GM23338 (cell line): ENCODE data around the gene MYCBPAP. TPM values are rescaled to one million over a fixed set of nuclear protein-coding genes. Genes with fewer than 3 reads are reported as not detected.

Experiments
- ATAC-seq: fragments of 200-7000 bp; cut with Tn5 transposase; 3 replicates; pipeline ENCODE4 v1.9.1; 2020
- DNase-seq: peaks from one replicate; pipeline ENCODE4 v3.0.0-alpha.2; 2015; ENCODE audit warnings: low spot score
- H2AFZ ChIP-seq: fragments of 200-600 bp; sonication (generic); 2 replicates; pipeline ENCODE4 v1.8.0; 2016; ENCODE audit warnings: antibody characterized with exemption, mild to moderate bottlenecking, moderate library complexity
- H3F3A ChIP-seq: fragments of 200-600 bp; sonication (generic); replicated peaks from 2 replicates; pipeline ENCODE4 v1.8.0; 2017; ENCODE audit warnings: antibody characterized with exemption, mixed run types, low read depth
- H3K27ac ChIP-seq: fragments of 200-600 bp; sonication (generic); 2 replicates; pipeline ENCODE4 v1.6.1; 2016; ENCODE audit warnings: low read depth
- H3K27me3 ChIP-seq: fragments of 200-600 bp; sonication (generic); 2 replicates; pipeline ENCODE4 v1.8.0; 2016; ENCODE audit warnings: mild to moderate bottlenecking, mixed run types, moderate library complexity; ENCODE audit not compliant: insufficient read depth
- H3K36me3 ChIP-seq: fragments of 200-600 bp; sonication (generic); 2 replicates; pipeline ENCODE4 v1.8.0; 2016; ENCODE audit warnings: mild to moderate bottlenecking; ENCODE audit not compliant: insufficient read depth
- H3K4me1 ChIP-seq: fragments of 200-600 bp; sonication (generic); 2 replicates; pipeline ENCODE4 v1.8.0; 2016; ENCODE audit warnings: mild to moderate bottlenecking, moderate library complexity; ENCODE audit not compliant: insufficient read depth
- H3K4me2 ChIP-seq: fragments of 200-600 bp; sonication (generic); 2 replicates; pipeline ENCODE4 v1.7.1; 2017; ENCODE audit warnings: mixed run types
- H3K4me3 ChIP-seq: fragments of 200-600 bp; sonication (generic); 2 replicates; pipeline ENCODE4 v1.6.1; 2016; ENCODE audit warnings: mixed run types
- H3K79me2 ChIP-seq: fragments of 200-600 bp; sonication (generic); replicated peaks from 2 replicates; pipeline ENCODE4 v1.8.0; 2017; ENCODE audit warnings: mild to moderate bottlenecking; ENCODE audit not compliant: insufficient read depth
- H3K9me2 ChIP-seq: fragments of 200-600 bp; sonication (generic); 2 replicates; pipeline ENCODE4 v1.8.0; 2017; ENCODE audit not compliant: insufficient read depth
- H4K20me1 ChIP-seq: fragments of 200-600 bp; sonication (generic); replicated peaks from 2 replicates; pipeline ENCODE4 v1.8.0; 2017; ENCODE audit warnings: mild to moderate bottlenecking; ENCODE audit not compliant: insufficient read depth
- H3K27ac Mint-ChIP-seq: 2 replicates; pipeline ENCODE4 v1.8.0; 2020; ENCODE audit warnings: inconsistent platforms, mild to moderate bottlenecking, moderate library complexity, mixed read lengths
- H3K27me3 Mint-ChIP-seq: 3 replicates; pipeline ENCODE4 v1.8.0; 2022; ENCODE audit warnings: low read depth, mild to moderate bottlenecking, moderate library complexity, mixed read lengths, inconsistent platforms; ENCODE audit not compliant: insufficient read depth, poor library complexity
- H3K36me3 Mint-ChIP-seq: 3 replicates; pipeline ENCODE4 v1.8.0; 2021; ENCODE audit warnings: low read depth, mild to moderate bottlenecking, inconsistent platforms, moderate library complexity, mixed read lengths
- H3K4me1 Mint-ChIP-seq: 3 replicates; pipeline ENCODE4 v1.8.0; 2020; ENCODE audit warnings: mild to moderate bottlenecking, inconsistent platforms, mixed read lengths
- H3K4me3 Mint-ChIP-seq: 3 replicates; pipeline ENCODE4 v1.8.0; 2021; ENCODE audit warnings: moderate library complexity, mild to moderate bottlenecking, inconsistent platforms, mixed read lengths
- H3K9me3 Mint-ChIP-seq: 3 replicates; pipeline ENCODE4 v1.8.0; 2020; ENCODE audit warnings: moderate library complexity, mild to moderate bottlenecking, inconsistent platforms, mixed read lengths
- EZH2phosphoT487 ChIP-seq: fragments of 200-600 bp; sonication (generic); IDR thresholded peaks from one replicate; pipeline ENCODE4 v1.8.1; 2018; ENCODE audit warnings: antibody characterized with exemption; ENCODE audit not compliant: unreplicated experiment
- JUNB ChIP-seq: IDR thresholded peaks from one replicate; pipeline ENCODE4 v1.6.1; 2016; ENCODE audit warnings: antibody characterized with exemption; ENCODE audit not compliant: unreplicated experiment
- POLR2AphosphoS5 ChIP-seq: IDR thresholded peaks from 2 replicates; pipeline ENCODE4 v1.6.1; 2016; ENCODE audit warnings: antibody characterized with exemption, low read depth
- STAT1 ChIP-seq: IDR thresholded peaks from one replicate; pipeline ENCODE4 v1.6.1; 2016; ENCODE audit warnings: antibody characterized with exemption; ENCODE audit not compliant: unreplicated experiment
- ZNF114 ChIP-seq: fragments of 250-450 bp; sonication (Bioruptor Pico); IDR thresholded peaks from 2 replicates; pipeline ENCODE4 v1.5.0; 2020; ENCODE audit warnings: mild to moderate bottlenecking, moderate library complexity
- ZNF331 ChIP-seq: fragments of 250-450 bp; sonication (Bioruptor Pico); IDR thresholded peaks from 2 replicates; pipeline ENCODE4 v1.5.0; 2020; ENCODE audit warnings: low read depth, mild to moderate bottlenecking, moderate library complexity
- polyA plus RNA-seq: library from polyadenylated mRNA; unstranded; fragments of >200 nt; fragmentation: Nextera tagmentation; extraction: Ambion mirVana; gene quantifications from 2 replicates; pipeline ENCODE4 v1.2.1, GENCODE V29; 2016
- total RNA-seq: library from RNA; depleted of rRNA; stranded (reverse); fragments of >200 nt; shearing (Covaris generic); gene quantifications from 2 replicates; pipeline ENCODE4 v1.2.3, GENCODE V29; 2014
- TF ChIP-seq, protein P1 (sequence below): IDR thresholded peaks from 2 replicates; pipeline ENCODE4 v1.6.1; 2016; ENCODE audit warnings: antibody characterized with exemption
- TF ChIP-seq, protein P2 (sequence below): fragments of 250-450 bp; sonication (Bioruptor Pico); IDR thresholded peaks from 2 replicates; pipeline ENCODE4 v1.5.0; 2020; ENCODE audit warnings: mild to moderate bottlenecking, moderate library complexity
- TF ChIP-seq, protein P3 (sequence below), 2 experiments: fragments of 200-600 bp in 1 of 2; sonication (generic) in 1 of 2; conservative IDR thresholded peaks; 2 replicates each; pipeline versions ENCODE4 v1.5.1 to v1.6.1; 2016 to 2017; ENCODE audit warnings: antibody characterized with exemption in 2 of 2, low read depth in 2 of 2, mild to moderate bottlenecking in 2 of 2, moderate library complexity in 1 of 2

Gene MYCBPAP
- total and polyA plus RNA-seq, 2 experiments from 2014 or later = 0.63 to 1.7 TPM

DNA sequence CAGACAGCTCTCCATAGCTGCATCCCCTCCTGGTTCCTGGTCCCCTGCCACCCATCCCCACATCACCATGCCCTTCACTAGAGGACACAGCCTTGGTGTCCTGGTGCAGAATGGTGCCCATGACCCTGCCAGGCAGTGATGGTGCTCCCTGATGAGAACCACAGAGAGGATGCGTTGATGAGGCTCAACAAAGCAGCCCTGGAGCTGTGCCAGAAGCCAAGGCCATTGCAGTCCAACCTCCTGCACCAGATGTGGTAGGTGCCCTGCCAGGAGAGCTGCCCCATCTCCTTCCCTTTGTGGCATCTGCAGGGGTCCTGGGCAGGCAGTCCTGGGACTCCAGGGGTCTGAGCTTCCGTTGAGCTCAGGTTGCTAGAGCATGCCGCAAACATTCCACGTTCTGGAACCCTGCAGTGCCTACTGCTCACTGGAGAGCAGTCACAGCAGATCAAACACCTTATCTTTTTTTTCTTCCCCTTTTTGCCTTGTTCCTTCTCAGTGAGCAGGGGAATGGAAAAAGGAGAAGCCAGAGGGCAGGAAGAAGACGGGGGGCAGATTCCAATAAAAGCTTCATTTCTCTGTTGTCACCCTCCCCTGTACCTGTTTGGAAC is 19.0 kb downstream of the MYCBPAP start:
- H3K9me3 Mint-ChIP-seq = no peaks in the 10 kb centered on the region
- H3K79me2 ChIP-seq = no peaks in the 10 kb centered on the region
- H3K4me3 ChIP-seq = no peak overlapping the region
- no peaks in the 10 kb centered on the region for H3K36me3 ChIP-seq
- H3F3A ChIP-seq = no peaks in the 10 kb centered on the region
- peaks cover 3% of the 10 kb centered on the region; the same call in 1 of the 2 replicates for H3K9me2 ChIP-seq
- no peak overlapping the region for H3K27ac Mint-ChIP-seq
- H3K4me1 ChIP-seq = peaks cover 6% of the 10 kb centered on the region
- H3K4me3 Mint-ChIP-seq = no peak overlapping the region
- H3K27ac ChIP-seq = no peak overlapping the region
- no peak for DNase-seq
- no peak overlapping the region for H2AFZ ChIP-seq
- H4K20me1 ChIP-seq = no peaks in the 10 kb centered on the region
- peak; percentile 44 for ATAC-seq
- peaks cover 11% of the 10 kb centered on the region for H3K27me3 ChIP-seq
- TF ChIP-seq JUNB (no peak), STAT1 (no peak), POLR2AphosphoS5 (no peak)
- TF ChIP-seq, protein P1, sequence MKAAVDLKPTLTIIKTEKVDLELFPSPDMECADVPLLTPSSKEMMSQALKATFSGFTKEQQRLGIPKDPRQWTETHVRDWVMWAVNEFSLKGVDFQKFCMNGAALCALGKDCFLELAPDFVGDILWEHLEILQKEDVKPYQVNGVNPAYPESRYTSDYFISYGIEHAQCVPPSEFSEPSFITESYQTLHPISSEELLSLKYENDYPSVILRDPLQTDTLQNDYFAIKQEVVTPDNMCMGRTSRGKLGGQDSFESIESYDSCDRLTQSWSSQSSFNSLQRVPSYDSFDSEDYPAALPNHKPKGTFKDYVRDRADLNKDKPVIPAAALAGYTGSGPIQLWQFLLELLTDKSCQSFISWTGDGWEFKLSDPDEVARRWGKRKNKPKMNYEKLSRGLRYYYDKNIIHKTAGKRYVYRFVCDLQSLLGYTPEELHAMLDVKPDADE = no peak
- peaks cover 12% of the 10 kb centered on the region; the same call in 2 of the 3 replicates for H3K4me1 Mint-ChIP-seq
- peaks cover 16% of the 10 kb centered on the region for H3K27me3 Mint-ChIP-seq
- H3K36me3 Mint-ChIP-seq = no peaks in the 10 kb centered on the region; the same call in 2 of the 3 replicates
- no peak overlapping the region for H3K4me2 ChIP-seq

DNA sequence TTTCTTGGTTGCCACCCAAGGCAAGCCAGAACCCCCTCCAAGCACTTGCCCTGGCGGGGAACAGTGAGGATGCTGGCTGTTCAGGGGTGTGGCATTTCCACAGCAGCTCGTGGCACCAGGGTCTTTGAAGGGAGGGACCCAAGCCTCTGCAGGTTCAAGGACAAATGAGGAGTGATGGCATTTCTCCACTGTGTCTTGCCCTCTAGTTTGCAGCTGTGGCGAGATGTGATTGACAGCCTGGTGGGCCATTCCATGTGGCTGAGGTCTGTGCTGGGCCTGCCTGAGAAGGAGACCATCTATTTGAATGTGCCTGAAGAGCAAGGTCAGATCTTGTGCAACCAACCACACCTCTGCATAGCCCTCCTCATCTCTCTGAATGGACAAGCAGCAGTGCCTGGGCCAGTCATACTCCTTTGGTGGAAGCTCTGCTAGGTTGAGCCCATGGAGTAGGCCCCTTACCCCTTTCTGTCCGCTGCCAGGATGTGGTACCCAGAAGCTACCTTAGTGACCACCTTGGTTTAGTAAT is 19.8 kb downstream of the MYCBPAP start:
- DNase-seq (no peak), ATAC-seq (no peak)
- H3K27ac ChIP-seq = no peak overlapping the region
- H3K79me2 ChIP-seq = no peaks in the 10 kb centered on the region
- peaks cover 3% of the 10 kb centered on the region; the same call in 1 of the 2 replicates for H3K9me2 ChIP-seq
- peaks cover 14% of the 10 kb centered on the region; the same call in 2 of the 3 replicates for H3K4me1 Mint-ChIP-seq
- H3K4me2 ChIP-seq = no peak overlapping the region
- H3K27me3 Mint-ChIP-seq = peaks cover 22% of the 10 kb centered on the region
- no peak overlapping the region for H2AFZ ChIP-seq
- peaks cover 8% of the 10 kb centered on the region for H3K4me1 ChIP-seq
- H3K36me3 Mint-ChIP-seq = no peaks in the 10 kb centered on the region; the same call in 2 of the 3 replicates
- H3K36me3 ChIP-seq = no peaks in the 10 kb centered on the region
- no peak overlapping the region for H3K27ac Mint-ChIP-seq
- no peaks in the 10 kb centered on the region for H4K20me1 ChIP-seq
- H3F3A ChIP-seq = no peaks in the 10 kb centered on the region
- H3K9me3 Mint-ChIP-seq = no peaks in the 10 kb centered on the region
- TF ChIP-seq, protein P2, sequence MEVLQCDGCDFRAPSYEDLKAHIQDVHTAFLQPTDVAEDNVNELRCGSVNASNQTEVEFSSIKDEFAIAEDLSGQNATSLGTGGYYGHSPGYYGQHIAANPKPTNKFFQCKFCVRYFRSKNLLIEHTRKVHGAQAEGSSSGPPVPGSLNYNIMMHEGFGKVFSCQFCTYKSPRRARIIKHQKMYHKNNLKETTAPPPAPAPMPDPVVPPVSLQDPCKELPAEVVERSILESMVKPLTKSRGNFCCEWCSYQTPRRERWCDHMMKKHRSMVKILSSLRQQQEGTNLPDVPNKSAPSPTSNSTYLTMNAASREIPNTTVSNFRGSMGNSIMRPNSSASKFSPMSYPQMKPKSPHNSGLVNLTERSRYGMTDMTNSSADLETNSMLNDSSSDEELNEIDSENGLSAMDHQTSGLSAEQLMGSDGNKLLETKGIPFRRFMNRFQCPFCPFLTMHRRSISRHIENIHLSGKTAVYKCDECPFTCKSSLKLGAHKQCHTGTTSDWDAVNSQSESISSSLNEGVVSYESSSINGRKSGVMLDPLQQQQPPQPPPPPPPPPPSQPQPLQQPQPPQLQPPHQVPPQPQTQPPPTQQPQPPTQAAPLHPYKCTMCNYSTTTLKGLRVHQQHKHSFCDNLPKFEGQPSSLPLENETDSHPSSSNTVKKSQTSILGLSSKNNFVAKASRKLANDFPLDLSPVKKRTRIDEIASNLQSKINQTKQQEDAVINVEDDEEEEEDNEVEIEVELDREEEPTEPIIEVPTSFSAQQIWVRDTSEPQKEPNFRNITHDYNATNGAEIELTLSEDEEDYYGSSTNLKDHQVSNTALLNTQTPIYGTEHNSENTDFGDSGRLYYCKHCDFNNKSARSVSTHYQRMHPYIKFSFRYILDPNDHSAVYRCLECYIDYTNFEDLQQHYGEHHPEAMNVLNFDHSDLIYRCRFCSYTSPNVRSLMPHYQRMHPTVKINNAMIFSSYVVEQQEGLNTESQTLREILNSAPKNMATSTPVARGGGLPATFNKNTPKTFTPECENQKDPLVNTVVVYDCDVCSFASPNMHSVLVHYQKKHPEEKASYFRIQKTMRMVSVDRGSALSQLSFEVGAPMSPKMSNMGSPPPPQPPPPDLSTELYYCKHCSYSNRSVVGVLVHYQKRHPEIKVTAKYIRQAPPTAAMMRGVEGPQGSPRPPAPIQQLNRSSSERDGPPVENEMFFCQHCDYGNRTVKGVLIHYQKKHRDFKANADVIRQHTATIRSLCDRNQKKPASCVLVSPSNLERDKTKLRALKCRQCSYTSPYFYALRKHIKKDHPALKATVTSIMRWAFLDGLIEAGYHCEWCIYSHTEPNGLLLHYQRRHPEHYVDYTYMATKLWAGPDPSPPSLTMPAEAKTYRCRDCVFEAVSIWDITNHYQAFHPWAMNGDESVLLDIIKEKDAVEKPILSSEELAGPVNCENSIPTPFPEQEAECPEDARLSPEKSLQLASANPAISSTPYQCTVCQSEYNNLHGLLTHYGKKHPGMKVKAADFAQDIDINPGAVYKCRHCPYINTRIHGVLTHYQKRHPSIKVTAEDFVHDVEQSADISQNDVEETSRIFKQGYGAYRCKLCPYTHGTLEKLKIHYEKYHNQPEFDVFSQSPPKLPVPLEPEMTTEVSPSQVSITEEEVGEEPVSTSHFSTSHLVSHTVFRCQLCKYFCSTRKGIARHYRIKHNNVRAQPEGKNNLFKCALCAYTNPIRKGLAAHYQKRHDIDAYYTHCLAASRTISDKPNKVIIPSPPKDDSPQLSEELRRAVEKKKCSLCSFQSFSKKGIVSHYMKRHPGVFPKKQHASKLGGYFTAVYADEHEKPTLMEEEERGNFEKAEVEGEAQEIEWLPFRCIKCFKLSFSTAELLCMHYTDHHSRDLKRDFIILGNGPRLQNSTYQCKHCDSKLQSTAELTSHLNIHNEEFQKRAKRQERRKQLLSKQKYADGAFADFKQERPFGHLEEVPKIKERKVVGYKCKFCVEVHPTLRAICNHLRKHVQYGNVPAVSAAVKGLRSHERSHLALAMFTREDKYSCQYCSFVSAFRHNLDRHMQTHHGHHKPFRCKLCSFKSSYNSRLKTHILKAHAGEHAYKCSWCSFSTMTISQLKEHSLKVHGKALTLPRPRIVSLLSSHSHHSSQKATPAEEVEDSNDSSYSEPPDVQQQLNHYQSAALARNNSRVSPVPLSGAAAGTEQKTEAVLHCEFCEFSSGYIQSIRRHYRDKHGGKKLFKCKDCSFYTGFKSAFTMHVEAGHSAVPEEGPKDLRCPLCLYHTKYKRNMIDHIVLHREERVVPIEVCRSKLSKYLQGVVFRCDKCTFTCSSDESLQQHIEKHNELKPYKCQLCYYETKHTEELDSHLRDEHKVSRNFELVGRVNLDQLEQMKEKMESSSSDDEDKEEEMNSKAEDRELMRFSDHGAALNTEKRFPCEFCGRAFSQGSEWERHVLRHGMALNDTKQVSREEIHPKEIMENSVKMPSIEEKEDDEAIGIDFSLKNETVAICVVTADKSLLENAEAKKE (CRISPR knock-in tag) = no peak
- no peak for TF ChIP-seq EZH2phosphoT487
- TF ChIP-seq ZNF114 (CRISPR knock-in tag) = no peak
- no peak for TF ChIP-seq POLR2AphosphoS5
- TF ChIP-seq, protein P3, sequence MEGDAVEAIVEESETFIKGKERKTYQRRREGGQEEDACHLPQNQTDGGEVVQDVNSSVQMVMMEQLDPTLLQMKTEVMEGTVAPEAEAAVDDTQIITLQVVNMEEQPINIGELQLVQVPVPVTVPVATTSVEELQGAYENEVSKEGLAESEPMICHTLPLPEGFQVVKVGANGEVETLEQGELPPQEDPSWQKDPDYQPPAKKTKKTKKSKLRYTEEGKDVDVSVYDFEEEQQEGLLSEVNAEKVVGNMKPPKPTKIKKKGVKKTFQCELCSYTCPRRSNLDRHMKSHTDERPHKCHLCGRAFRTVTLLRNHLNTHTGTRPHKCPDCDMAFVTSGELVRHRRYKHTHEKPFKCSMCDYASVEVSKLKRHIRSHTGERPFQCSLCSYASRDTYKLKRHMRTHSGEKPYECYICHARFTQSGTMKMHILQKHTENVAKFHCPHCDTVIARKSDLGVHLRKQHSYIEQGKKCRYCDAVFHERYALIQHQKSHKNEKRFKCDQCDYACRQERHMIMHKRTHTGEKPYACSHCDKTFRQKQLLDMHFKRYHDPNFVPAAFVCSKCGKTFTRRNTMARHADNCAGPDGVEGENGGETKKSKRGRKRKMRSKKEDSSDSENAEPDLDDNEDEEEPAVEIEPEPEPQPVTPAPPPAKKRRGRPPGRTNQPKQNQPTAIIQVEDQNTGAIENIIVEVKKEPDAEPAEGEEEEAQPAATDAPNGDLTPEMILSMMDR (conservative IDR thresholded peaks at IDR 0.05; ENCODE audit: low read depth in 2 of 2) = no peak
- TF ChIP-seq ZNF331 (CRISPR knock-in tag) = no peak
- no peak for TF ChIP-seq STAT1
- H3K4me3 ChIP-seq = no peak overlapping the region
- H3K4me3 Mint-ChIP-seq = no peak overlapping the region
- peaks cover 19% of the 10 kb centered on the region for H3K27me3 ChIP-seq
